Measurements from ENCODE around the gene WIPI1.

The WIPI1 gene

GRCh38 chr17:68460146-68460545, 2.9 kb upstream of the WIPI1 start:
- DNase-seq: no peak

- no peak for DNase-seq
These were observed 1.8 kb upstream of the WIPI1 start for GRCh38 chr17:68459037-68459639.

GRCh38 chr17:68458260-68459036, 1.2 kb upstream of the WIPI1 start:
- no peak for DNase-seq

GRCh38 chr17:68457539-68458259, 403 bp upstream of the WIPI1 start:
- peak; percentile 96 for DNase-seq

- peak; percentile 68 for DNase-seq
These were observed 743 bp downstream of the WIPI1 start for GRCh38 chr17:68456339-68457167.

GRCh38 chr17:68455901-68456338, 1.4 kb downstream of the WIPI1 start:
- DNase-seq: peak; percentile 68

- DNase-seq: no peak
These were observed 3.2 kb downstream of the WIPI1 start for GRCh38 chr17:68453991-68454665.

- peak; percentile 67 for DNase-seq
These were observed 4.5 kb downstream of the WIPI1 start for GRCh38 chr17:68452724-68453290.

GRCh38 chr17:68451670-68452354, 5.5 kb downstream of the WIPI1 start:
- no peak for DNase-seq

GRCh38 chr17:68450801-68451200, 6.5 kb downstream of the WIPI1 start:
- no peak for DNase-seq

GRCh38 chr17:68450391-68450790, 6.9 kb downstream of the WIPI1 start:
- DNase-seq: no peak

GRCh38 chr17:68449021-68449739, 8.1 kb downstream of the WIPI1 start:
- DNase-seq: no peak

GRCh38 chr17:68446626-68447041, 10.7 kb downstream of the WIPI1 start:
- DNase-seq: no peak

GRCh38 chr17:68445671-68446070, 11.6 kb downstream of the WIPI1 start:
- DNase-seq: no peak

- DNase-seq: no peak
These were observed 13.3 kb downstream of the WIPI1 start for GRCh38 chr17:68443972-68444464.

- DNase-seq: no peak
These were observed 16.1 kb downstream of the WIPI1 start for GRCh38 chr17:68441070-68441770.

- DNase-seq: no peak
These were observed 16.8 kb downstream of the WIPI1 start for GRCh38 chr17:68440526-68440925.

- no peak for DNase-seq
These were observed 17.5 kb downstream of the WIPI1 start for GRCh38 chr17:68439656-68440290.
